Type B pancreatic cell (in vitro differentiated cells): Measurements from ENCODE around the gene SLC6A2. TPM values are rescaled to one million over a fixed set of nuclear protein-coding genes. Genes with fewer than 3 reads are reported as not detected.

Source experiments
- DNase-seq: peaks from one replicate; pipeline ENCODE4 v3.0.0; 2021; ENCODE audit warnings: mixed read lengths; ENCODE audit not compliant: unreplicated experiment; ENCODE audit errors: extremely low spot score
- H3K27ac Mint-ChIP-seq: 2 replicates; pipeline ENCODE4 v1.8.0; 2021; ENCODE audit warnings: mild to moderate bottlenecking, mixed read lengths
- H3K27me3 Mint-ChIP-seq: 2 replicates; pipeline ENCODE4 v1.8.0; 2021; ENCODE audit warnings: mixed read lengths
- H3K36me3 Mint-ChIP-seq: 2 replicates; pipeline ENCODE4 v1.8.0; 2021; ENCODE audit warnings: mixed read lengths
- H3K4me1 Mint-ChIP-seq: one replicate; pipeline ENCODE4 v1.8.0; 2021; ENCODE audit warnings: mixed read lengths; ENCODE audit not compliant: unreplicated experiment
- H3K4me3 Mint-ChIP-seq: 2 replicates; pipeline ENCODE4 v1.8.0; 2021; ENCODE audit warnings: mild to moderate bottlenecking, mixed read lengths
- H3K9me3 Mint-ChIP-seq: 2 replicates; pipeline ENCODE4 v1.8.0; 2021; ENCODE audit warnings: mixed read lengths
- CTCF ChIP-seq: fragments of 200-600 bp; sonication (generic); conservative IDR thresholded peaks from 2 replicates; pipeline ENCODE4 v1.5.0; 2021; ENCODE audit warnings: antibody characterized with exemption, mild to moderate bottlenecking
- total RNA-seq: library from RNA; stranded (reverse); gene quantifications from 2 replicates; pipeline ENCODE4 v1.2.1, GENCODE V29; 2021; ENCODE audit warnings: low replicate concordance

The SLC6A2 gene
- total RNA-seq, 1 donor from 2014 or later = 5.7 TPM

GRCh38 chr16:55701442-55702319 lies 45.9 kb downstream of the SLC6A2 start:
- DNase-seq = no peak
- Mint-ChIP-seq H3K27me3 (peaks cover 33% of the 10 kb centered on the region), H3K27ac (no peak overlapping the region), H3K4me1 (no peaks in the 10 kb centered on the region), H3K4me3 (no peak overlapping the region), H3K9me3 (no peaks in the 10 kb centered on the region), H3K36me3 (no peaks in the 10 kb centered on the region)
- peak; percentile 76 for TF ChIP-seq CTCF

- DNase-seq = no peak
- peaks cover 42% of the 10 kb centered on the region for H3K27me3 Mint-ChIP-seq
- no peak overlapping the region for H3K27ac Mint-ChIP-seq
- no peaks in the 10 kb centered on the region for H3K36me3 Mint-ChIP-seq
- no peaks in the 10 kb centered on the region for H3K9me3 Mint-ChIP-seq
- H3K4me1 Mint-ChIP-seq = no peaks in the 10 kb centered on the region
- TF ChIP-seq CTCF = peak; percentile 80
- no peak overlapping the region for H3K4me3 Mint-ChIP-seq
Observed at GRCh38 chr16:55703003-55704001, 47.5 kb downstream of the SLC6A2 start.

- H3K4me3 Mint-ChIP-seq = no peak overlapping the region
- peaks cover 50% of the 10 kb centered on the region for H3K27me3 Mint-ChIP-seq
- no peaks in the 10 kb centered on the region for H3K36me3 Mint-ChIP-seq
- no peak for TF ChIP-seq CTCF
- H3K4me1 Mint-ChIP-seq = no peaks in the 10 kb centered on the region
- no peaks in the 10 kb centered on the region for H3K9me3 Mint-ChIP-seq
- DNase-seq = no peak
- no peak overlapping the region for H3K27ac Mint-ChIP-seq
Observed at GRCh38 chr16:55706739-55707384, 51.1 kb downstream of the SLC6A2 start.

- Mint-ChIP-seq H3K27me3 (peaks cover 54% of the 10 kb centered on the region), H3K4me1 (no peaks in the 10 kb centered on the region), H3K27ac (no peak overlapping the region), H3K9me3 (no peaks in the 10 kb centered on the region), H3K36me3 (no peaks in the 10 kb centered on the region), H3K4me3 (no peak overlapping the region)
- DNase-seq = no peak
- TF ChIP-seq CTCF = no peak
Observed at GRCh38 chr16:55709801-55710200, 54.0 kb downstream of the SLC6A2 start.

- TF ChIP-seq CTCF = no peak
- no peaks in the 10 kb centered on the region for H3K9me3 Mint-ChIP-seq
Observed at GRCh38 chr16:55710466-55710865, 54.7 kb downstream of the SLC6A2 start.

More at GRCh38 chr16:55710466-55710865, 54.7 kb downstream of the SLC6A2 start:
- no peaks in the 10 kb centered on the region for H3K36me3 Mint-ChIP-seq
- H3K27ac Mint-ChIP-seq = no peak overlapping the region
- no peaks in the 10 kb centered on the region for H3K4me1 Mint-ChIP-seq
- H3K4me3 Mint-ChIP-seq = no peak overlapping the region
- no peak for DNase-seq
- peaks cover 52% of the 10 kb centered on the region for H3K27me3 Mint-ChIP-seq
